Measurements from ENCODE around the gene ZNF385B.

- TF ChIP-seq CTCF (IDR thresholded peaks at IDR 0.05) (no peak), POLR2A (IDR thresholded peaks at IDR 0.05) (no peak)
These were observed 428.7 kb downstream of the ZNF385B start for GRCh38 chr2:179432751-179433150.

All from heart left ventricle (tissue), 13 donors.